Cortex of kidney (tissue), 1 donor: ENCODE results near the gene A2M.

Experiments
- DNase-seq: peaks from one replicate; lab custom pipeline; 2025; lab: John Stamatoyannopoulos, UW

The A2M gene

DNA sequence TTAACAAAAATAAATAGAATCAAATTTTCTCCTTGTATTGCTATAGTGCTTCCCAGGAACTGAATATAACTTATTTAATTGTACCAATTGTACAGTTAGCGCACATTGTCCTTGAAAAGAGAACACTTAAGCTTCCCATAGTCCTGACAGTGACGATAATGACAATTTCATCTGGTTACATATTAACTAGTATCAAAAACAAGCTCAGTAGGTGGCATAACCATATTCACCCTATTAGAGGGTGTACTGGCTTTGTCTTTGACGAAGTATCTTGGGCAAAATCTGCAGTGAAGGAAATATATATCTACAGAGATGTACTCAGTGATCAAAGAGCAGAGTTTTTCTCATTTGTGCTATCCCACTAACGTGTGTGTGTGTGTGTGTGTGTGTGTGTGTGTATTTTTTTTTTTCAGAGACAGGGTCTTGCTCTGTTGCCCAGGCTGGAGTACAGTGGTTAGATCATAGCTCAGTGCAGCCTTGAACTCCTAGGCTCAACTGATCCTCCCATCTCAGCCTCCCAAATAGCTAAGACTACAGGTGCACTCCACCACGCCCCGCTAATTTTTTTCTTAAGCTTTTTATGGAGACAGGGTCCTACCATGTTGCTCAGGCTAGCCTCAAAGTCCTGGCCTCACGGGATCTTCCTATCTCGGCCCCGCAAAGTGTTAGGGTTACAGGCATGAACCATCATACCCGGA lies 4.9 kb upstream of the A2M start:
- no peak for DNase-seq

DNA sequence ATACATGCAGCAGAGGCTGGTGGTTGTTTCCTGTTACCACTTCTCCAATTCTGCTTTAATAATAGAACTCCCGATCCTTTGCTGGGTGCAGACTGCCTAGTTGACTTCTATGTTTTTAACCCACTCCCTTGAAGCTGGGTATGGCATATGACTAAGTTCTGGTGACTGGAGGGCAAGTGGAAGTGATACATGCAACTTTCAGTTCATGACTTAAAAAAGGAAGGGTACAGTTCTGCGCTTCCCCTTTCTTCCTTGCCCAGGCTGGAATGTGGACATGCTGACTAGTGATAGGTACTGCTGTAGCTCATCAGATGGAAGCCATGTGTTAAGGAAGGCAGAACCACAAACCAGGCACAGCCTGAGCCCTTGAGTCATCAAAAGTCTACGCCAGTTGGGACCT lies 2.4 kb upstream of the A2M start:
- DNase-seq = no peak

DNA sequence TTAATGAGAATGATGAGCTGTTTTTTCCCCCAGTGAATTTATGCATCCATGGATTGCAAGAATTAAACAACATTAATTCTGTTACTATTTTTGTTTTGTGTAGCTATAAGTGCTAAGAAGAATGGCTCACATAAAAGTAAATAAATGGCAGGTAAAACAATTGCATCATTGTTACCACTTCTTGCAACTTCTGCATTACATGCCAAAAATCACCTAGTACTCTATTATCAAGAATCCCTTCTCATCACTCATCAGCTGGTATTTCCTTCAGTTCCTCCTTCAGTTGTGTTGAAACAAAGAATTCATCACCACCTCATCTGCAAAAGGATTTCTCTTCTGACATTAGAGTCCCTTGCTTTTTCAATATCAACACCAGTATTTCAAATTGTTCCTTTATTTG lies 773 bp downstream of the A2M start:
- DNase-seq = no peak

DNA sequence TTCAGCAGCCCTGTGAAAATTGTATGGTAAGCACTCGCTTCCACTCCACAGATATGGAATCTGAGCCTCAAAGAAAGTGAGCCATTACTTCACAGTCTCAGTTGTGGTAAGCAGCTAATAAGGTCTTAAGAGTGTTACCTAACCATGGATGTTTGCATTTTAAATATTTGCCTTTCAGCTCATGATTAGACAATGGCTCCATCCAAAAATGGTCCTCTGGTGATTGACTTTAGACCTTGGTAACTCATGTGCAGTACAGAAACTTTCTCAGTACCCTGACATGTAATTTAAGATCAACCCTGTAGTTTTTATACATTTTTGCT lies 1.8 kb downstream of the A2M start:
- no peak for DNase-seq

DNA sequence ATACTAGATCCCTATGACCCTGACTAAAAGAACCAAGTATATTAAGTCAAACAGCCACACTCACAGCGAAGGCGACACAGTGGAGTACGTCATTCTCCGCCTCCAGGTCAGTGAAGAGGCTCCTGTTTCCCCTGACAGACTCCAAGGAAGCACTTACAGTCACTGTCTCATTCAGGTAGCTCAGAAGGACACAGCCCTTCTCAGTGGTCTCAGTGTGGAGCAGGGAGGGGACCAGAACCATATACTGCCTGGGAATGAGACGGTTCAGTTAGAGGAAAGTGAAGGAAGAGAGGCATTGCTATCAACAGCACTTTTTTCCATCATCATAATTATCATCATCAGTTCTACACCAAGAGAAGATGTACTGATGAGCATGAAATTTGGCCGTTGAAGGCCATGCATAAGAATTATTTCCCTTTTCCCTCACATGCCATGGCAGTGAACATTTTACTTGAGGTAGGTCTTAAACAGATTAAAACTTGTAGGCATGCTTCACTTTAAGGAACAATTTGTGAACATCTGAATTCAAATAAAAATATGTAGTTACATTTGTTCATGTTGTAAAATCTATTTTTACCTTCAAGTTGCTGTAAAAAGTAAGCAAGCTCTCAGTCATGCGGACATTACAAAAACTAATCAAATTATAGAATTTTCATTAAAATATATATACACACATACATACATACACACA lies 2.3 kb downstream of the A2M start:
- no peak for DNase-seq

DNA sequence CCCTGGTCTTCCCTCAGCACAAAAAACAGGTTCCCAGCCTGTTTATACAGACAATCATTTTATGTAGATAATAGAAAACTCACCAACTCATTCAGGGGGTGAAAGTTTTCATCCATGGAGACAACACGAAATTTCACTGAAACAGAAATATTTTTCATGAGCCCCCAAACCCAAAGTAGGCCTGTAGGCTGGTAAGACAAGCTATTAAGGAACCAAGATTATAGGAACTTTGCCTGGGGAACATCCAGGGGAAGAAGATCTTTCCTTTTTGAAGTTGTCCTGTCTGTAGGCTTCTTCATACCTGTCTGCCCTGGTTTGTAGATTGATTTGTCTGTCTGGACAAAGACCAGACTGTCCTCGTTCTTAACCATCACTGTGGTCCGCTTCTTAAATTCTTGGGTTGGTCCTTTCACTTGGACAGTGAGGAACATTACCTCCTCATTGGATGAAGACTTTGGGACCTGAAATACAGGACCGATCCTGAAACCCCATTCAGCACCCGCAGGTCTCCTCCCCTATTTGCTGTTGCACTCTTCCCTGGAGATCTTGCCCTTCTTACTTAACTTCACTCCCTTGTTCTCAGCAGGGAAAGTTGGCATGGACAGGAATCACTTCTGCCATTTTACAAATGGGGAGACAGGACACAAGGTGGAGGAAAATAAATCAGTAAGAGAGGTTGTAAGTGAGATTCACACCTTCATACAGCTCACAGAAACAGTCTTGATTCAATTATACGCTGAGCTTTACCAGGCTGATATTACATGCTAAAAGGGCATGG lies 3.5 kb downstream of the A2M start:
- no peak for DNase-seq

DNA sequence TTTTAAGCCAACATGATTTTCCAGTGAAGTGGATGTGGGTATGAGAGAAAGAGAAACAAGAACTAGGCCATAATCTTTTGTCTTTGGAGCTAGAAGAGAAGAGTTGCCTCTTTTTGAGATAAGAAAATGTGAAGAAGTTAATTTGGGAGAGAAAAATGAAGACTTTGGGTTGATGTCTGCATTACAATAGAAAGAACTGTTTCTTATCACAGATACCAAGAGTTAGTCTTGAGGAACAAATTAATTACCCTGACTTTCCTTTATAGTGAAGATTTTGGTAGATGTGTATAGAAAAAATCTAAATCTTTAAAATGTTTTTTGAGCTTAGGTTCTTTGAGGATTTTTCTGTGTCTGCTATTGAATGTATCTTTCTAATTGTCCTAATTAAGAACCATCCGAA lies 4.2 kb downstream of the A2M start:
- no peak for DNase-seq

DNA sequence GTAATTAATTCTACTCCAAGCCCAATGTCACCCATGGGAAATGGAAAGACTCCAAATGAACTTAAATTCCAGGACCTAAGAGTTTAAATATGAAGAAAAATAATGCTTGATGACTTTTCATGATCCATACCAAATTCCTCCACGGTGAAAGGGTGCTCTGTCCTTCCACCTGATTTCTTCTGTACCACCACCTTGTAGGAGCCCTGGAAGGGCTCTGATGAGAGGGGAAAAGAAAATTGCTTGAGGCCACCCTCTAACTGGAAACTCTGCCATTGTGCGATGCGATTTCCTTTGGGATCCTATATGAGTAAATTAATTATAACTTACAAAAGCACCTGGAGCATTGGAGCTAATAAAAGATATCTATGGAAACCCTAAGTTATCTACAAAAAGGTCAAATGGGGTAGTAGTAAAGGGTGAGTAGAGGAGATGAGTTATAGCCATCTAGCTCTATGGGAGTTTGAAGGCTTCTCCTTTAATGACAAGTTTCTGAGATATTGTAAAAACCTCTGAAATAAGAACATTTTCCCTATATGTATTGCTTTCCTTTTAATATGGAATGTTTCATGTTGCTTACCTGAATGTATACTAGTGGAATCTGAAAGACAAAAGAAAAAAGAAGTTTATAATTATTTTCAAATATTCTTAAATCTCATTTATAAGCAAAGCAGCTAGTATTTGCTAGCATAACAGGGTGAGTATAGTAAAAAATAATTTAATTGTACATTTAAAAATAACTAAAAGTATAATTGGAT lies 5.8 kb downstream of the A2M start:
- DNase-seq = no peak

DNA sequence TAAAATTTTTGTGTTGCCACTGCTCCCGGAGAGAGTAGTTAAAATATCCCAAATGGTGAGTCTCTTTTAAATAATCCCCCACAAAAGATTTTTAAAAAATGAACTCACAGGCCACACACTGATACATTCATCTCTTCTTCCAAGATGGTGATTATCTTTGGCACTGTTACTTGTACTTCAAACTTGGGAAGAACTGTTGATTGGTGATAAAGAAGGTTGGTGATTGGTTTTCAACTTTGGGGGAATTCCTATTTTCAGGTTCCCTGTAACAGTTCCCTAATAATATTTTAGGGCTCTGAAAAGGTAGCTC lies 6.6 kb downstream of the A2M start:
- DNase-seq = no peak

DNA sequence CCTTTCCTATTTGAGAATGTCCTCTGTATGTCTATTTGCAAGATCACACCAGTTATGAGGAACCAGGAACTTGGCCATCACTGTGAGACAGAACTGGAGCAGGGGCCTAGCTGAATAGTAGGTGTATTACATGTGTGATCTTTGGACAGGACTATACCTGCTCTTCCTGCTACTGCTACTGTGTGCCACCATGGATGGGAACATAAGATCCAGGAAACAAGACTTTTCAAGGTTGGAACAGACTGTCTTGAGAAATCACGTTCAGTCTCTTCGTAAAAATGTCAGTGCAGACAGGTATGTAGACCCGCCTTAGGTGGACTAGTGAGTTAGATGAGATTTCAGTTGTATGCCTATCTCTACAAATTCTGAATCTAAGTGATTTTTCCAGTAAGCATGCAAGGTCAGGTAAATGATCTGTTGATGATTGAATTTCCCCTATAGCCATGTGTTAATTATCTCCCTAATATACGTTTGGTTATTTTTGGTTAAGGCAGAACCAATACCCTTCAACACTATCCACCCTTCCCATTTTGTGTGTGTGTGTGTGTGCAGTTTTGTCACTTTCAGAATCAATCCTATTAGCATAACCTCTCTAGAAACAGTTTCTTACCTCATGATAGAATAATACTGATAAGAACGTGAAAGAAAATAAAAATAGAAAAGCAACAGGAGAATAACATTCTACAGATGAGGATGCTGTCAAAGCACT lies 7.1 kb downstream of the A2M start:
- DNase-seq = no peak

DNA sequence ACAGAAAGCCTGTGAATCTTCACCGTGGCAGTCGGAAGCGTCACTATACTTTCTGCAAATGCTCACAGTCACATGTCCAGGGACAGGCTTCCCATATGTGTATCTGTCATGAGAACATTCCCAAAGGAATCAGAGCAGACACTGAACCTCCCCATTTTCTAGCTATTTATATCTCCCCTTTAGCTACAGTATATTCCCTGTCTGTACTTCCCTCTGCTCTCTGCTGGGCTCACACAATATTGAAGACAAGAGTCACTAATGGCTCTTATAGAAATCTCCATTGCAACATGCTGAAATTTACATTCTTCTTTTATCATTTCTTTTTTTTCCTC lies 8.2 kb downstream of the A2M start:
- DNase-seq = no peak

DNA sequence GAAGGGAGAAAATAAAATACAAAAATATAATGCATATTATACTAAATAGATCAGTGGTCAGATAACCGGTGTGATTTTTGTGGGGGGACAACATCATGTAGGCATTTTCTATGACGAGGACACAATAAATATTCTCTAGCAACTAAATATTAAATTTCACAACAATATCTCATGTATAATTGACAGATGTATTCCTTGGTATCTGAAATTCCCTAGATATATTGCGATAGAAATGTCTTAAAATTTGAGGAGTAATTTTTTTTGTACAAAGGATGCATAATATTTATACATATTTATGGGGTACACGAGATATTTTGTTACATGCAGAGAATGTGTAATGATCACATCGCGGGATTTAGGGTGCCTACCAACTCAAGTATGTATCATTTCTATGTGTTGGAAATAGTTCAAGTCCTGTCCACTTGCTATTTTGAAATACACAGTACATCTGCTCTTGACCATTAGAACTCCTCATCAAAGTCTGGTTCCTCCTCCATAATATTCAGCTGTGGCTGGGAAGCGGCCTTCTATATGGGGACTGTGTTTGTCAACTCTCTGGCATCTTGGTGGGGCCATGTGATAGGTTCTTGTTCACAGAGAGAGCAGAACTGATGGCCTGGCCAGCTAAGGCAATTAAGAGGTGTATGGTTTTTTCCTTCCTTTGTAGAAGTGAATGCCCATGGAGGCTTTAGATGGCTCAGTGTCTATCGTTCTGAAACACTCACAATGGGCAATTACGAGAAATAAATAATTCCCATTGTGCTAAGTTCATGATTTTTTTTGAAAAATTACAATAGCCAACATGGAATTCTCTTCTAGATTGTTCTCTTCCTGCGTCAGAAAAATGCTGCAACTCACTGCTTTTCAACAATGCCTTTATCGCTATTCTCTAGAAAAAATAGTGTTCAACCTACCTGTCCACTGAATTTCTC lies 8.8 kb downstream of the A2M start:
- DNase-seq = no peak

DNA sequence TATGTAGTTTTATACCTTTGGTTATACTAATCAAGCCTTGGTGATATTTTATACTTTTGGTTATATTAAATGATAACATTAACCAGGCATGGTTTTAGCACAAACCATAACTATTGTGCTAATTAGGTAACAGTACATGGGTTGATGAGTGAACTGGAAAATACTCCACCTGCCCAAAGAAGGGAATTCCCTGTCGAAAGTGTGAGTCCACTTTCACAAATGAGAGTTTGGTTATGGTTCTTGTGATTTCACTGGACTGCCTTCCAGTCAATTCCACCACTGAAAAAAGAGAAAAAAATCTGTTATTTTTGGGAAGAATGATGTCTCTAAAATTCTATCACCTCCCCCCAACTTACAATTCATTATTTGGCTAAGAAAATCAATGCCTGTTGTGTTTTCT lies 9.7 kb downstream of the A2M start:
- no peak for DNase-seq

DNA sequence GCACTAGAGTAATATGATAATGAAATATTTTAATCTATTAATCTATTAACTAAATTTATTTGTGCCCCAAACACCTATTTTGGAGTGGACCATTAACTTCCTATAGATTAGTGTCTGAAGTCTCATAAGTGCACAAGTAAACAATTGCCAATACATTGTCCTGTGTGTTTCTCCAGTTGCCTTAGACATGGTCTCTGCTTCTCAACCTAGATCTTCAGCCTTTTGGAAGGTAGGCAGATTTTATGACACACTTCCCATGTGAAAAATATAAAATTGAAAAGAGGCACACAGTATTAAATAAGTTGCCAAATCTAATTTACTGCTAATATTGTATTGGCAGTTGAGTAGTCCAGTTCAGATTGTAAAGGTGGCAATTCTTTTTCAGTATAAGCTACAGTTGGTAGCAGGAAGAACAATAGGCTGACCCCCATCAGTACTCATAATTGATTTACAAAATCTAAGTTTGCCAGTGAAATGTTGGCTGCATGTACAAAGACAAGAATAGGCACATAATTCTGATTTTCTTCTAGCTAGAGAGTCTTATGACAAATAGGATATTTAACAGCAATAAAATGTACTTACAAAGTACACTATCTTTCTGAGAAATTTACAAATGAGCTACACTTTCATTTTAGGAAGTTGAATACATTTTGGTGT lies 10.8 kb downstream of the A2M start:
- no peak for DNase-seq

DNA sequence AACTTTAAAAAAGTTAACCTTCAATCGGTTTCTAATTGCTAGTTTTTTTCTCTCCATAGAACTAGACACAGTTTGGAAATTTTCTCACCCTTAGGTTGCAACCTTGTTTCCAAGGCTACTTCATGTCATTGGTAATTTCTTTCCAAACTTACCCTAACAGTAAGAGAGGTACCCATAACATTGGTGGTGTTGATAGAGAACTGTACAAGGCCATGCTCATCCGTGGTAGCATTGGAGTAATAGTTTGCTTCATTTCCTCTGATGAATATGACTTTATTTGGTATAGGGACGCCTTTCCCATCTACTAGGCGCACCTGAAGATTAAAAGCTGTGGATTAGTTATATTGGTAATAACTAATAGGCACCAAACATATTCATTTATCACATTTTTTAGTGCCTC lies 11.6 kb downstream of the A2M start:
- DNase-seq = no peak

DNA sequence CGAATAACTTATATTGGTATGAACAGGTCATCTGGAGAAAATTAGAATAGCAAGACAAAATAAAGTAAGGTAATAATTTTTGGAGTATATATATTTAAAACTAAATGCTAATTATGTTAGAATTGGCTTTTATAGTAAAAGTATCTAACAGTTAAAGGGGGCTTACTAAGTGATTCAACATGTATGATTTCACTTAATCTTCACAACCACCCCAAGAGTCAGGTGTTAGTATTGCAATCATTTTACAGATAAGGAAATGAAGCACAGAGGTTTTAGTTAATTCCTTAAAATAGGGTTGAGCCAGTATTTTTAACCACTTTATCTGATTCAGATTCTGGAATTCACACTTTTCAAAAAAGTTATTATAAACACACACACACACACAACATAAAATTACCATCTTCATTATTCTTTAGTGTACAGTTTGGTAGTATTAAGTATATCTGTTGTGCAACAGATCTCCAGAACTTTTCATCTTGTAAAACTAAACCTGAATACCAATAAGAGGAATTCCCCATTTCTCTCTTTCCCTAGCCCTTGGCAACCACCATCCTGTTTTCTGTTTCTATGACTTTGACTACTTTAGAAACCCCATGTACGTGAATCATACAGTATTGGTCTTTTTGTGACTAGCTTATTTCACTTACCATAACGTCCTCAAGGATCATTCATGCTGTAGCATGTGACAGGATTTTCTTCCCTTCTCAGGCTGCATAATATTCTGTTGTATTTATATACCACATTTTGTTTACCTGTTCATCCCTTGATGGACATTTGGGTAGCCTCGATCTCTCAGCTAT lies 12.5 kb downstream of the A2M start:
- no peak for DNase-seq

DNA sequence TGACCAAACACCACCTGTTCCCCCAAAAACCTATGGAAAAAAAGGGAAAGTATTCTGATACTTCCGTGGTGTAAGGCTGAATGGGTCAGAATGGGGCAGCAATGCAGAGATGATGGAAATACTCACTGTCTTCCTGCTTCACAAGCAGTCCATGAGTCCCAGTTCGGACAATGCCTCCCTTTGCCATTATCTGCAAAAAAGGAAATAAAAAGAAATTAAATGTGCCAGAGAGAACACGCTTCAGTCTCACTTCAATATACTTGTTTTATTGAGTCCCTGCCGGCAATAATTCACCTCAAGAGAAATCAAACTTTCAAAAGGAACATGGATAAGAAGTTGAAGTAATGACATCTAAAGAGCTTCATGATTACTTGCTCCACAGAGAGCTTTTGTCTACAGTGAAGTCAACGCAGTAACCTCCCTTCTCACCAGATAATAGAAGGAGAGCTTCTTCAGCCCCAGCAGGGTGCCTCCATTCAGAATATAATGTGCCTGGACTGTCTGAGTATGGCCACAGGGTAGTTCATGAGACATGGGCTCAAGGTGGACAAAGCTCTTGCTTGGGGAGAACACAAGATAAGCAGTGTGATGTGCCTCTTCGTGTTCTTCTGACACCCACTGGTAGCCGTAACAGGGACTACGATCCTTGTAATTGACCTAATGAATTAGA lies 14.6 kb downstream of the A2M start:
- DNase-seq = no peak

DNA sequence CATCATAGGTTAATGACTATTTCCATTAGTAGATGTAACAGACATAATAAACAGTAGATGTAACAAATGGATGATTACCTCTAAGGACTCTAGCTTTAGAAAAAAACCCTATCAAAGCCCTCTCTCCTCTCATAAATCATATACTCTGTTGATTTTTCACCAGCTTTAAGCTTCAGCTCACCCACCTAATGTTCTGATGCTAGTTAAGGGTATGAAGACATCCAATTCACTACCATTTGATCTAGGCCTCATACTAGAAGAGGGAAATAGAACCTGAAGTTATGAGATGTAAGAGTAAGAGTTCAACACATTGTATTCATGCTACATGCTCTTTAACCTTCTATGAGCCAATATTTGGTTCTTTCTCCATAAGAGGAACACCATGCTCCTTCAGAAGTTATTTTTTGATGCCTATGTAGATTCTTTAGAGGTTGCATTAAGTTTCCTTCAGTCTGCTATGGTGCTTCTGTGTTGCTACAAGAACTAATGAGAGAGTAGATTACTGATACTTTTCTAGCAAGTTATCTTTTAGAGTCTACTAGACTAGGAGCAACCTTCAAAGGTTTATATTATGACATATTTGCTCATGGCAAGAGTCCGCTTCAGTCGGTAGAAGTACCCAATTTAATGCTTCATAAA lies 16.0 kb downstream of the A2M start:
- DNase-seq = no peak
